SK-N-SH treated with all-trans-retinoic acid at 6 μM for 48 hours (cell line): ENCODE measurements around the gene ADGRV1.

ENCODE experiments used
- GLIS3 ChIP-seq: fragments of 250-450 bp; sonication (Bioruptor Pico); IDR thresholded peaks from 2 replicates; pipeline ENCODE4 v1.5.0; 2020; ENCODE audit warnings: mild to moderate bottlenecking, moderate library complexity
- ISL1 ChIP-seq: fragments of 250-450 bp; sonication (Bioruptor Pico); IDR thresholded peaks from 2 replicates; pipeline ENCODE4 v2.1.2; 2022; ENCODE audit warnings: mild to moderate bottlenecking, moderate library complexity
- PATZ1 ChIP-seq: fragments of 250-450 bp; sonication (Bioruptor Pico); IDR thresholded peaks from 2 replicates; pipeline ENCODE4 v1.8.0; 2020; ENCODE audit warnings: mild to moderate bottlenecking, moderate library complexity, borderline replicate concordance
- PPARA ChIP-seq: fragments of 250-450 bp; sonication (Bioruptor Pico); IDR thresholded peaks from 2 replicates; pipeline ENCODE4 v1.5.0; 2020; ENCODE audit warnings: mild to moderate bottlenecking, borderline replicate concordance
- RARB ChIP-seq: fragments of 250-450 bp; sonication (Bioruptor Pico); IDR thresholded peaks from 2 replicates; pipeline ENCODE4 v1.8.0; 2021; ENCODE audit warnings: mild to moderate bottlenecking, moderate library complexity
- SNAI2 ChIP-seq: fragments of 250-450 bp; sonication (Bioruptor Pico); IDR thresholded peaks from 2 replicates; pipeline ENCODE4 v1.5.0; 2020; ENCODE audit warnings: mild to moderate bottlenecking, moderate library complexity
- ZC3H10 ChIP-seq: fragments of 250-450 bp; sonication (Bioruptor Pico); IDR thresholded peaks from 2 replicates; pipeline ENCODE4 v1.5.1; 2021; ENCODE audit warnings: mild to moderate bottlenecking, moderate library complexity
- ZFP3 ChIP-seq: fragments of 250-450 bp; sonication (Bioruptor Pico); IDR thresholded peaks from 2 replicates; pipeline ENCODE4 v1.5.0; 2020; ENCODE audit warnings: mild to moderate bottlenecking, moderate library complexity
- ZNF565 ChIP-seq: fragments of 450-650 bp; formaldehyde crosslinking; conservative IDR thresholded peaks from 2 replicates; pipeline ENCODE4 v1.5.0; 2020; ENCODE audit warnings: low read depth, mild to moderate bottlenecking, moderate library complexity

DNA sequence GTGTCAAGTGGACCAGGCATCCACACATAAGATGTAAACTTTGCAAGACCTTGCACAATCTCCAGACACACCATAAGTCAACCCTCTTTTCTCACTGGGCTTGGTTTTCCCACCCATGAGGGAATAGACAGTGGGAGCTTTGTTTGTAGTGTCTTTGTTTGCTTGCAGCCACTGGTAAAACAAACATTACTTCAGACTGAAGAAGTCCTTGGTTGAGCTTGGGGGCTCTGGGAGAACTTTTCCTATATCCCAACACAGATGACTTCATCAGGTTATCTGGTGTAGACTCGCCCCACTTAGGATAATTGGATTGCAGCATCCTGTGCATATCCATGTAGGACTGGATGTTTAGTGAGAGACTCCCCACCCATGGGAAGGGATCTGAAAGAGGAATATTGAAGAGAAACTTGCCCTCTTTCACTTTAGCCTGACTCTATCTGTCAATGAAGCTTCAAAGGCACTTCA is 11.5 kb upstream of the ADGRV1 start:
- TF ChIP-seq GLIS3 (CRISPR knock-in tag) (no peak), RARB (no peak), ZC3H10 (no peak), ZFP3 (CRISPR knock-in tag) (no peak), ISL1 (CRISPR knock-in tag) (no peak), ZNF565 (no peak), PATZ1 (CRISPR knock-in tag) (no peak), PPARA (CRISPR knock-in tag) (no peak), SNAI2 (CRISPR knock-in tag) (no peak)
